Activated CD8-positive, alpha-beta T cell treated with anti-CD3 and anti-CD28 coated beads for 36 hours (primary cell): ENCODE data around the gene AFF2. TPM values are rescaled to one million over a fixed set of nuclear protein-coding genes. Genes with fewer than 3 reads are reported as not detected.

Experiments used
- ATAC-seq: fragments of 200-7000 bp; cut with Tn5 transposase; one replicate; pipeline ENCODE4 v1.10.0; 2021; ENCODE audit warnings: mild to moderate bottlenecking, moderate library complexity
- CTCF ChIA-PET: fragments of 350-600 bp; sonication (Branson Sonifier 250); formaldehyde crosslinking; loops from one replicate; lab custom pipeline; 2021; ENCODE audit warnings: antibody characterized with exemption; lab: Charles Lee
- POLR2A ChIA-PET: fragments of 350-600 bp; sonication (Branson Sonifier 250); formaldehyde crosslinking; loops from one replicate; lab custom pipeline; 2021; ENCODE audit warnings: antibody characterized with exemption; lab: Charles Lee
- DNase-seq: peaks from one replicate; pipeline ENCODE4 v3.0.0-alpha.2; 2020
- H3K27ac Mint-ChIP-seq: one replicate; pipeline ENCODE4 v1.8.0; 2021; ENCODE audit warnings: mild to moderate bottlenecking, mixed read lengths
- H3K27me3 Mint-ChIP-seq: one replicate; pipeline ENCODE4 v1.8.0; 2021; ENCODE audit warnings: mixed read lengths
- H3K36me3 Mint-ChIP-seq: one replicate; pipeline ENCODE4 v1.8.0; 2021; ENCODE audit warnings: low read depth, mixed read lengths
- H3K4me1 Mint-ChIP-seq: one replicate; pipeline ENCODE4 v1.8.0; 2021; ENCODE audit warnings: low read depth, mixed read lengths
- H3K4me3 Mint-ChIP-seq: one replicate; pipeline ENCODE4 v1.8.0; 2021; ENCODE audit warnings: mild to moderate bottlenecking, moderate library complexity, mixed read lengths
- H3K9me3 Mint-ChIP-seq: one replicate; pipeline ENCODE4 v1.8.0; 2021; ENCODE audit warnings: mixed read lengths
- intact Hi-C: fragments of 100-400 bp; cut with micrococcal nuclease; formaldehyde crosslinking; loops from one replicate; pipeline ENCODE4 v1.10.0; 2022
- total RNA-seq, 2 experiments: library from RNA; stranded (reverse); gene quantifications; one replicate each; pipeline ENCODE4 v1.2.3, GENCODE V29; 2021
- TF ChIP-seq, protein P1 (sequence below): fragments of 200-600 bp; IDR thresholded peaks from one replicate; pipeline ENCODE4 v1.8.0; 2022; ENCODE audit warnings: antibody characterized with exemption, mild to moderate bottlenecking

AFF2 gene
- total RNA-seq, 2 experiments from 2014 or later = 1.3 to 1.7 TPM

DNA sequence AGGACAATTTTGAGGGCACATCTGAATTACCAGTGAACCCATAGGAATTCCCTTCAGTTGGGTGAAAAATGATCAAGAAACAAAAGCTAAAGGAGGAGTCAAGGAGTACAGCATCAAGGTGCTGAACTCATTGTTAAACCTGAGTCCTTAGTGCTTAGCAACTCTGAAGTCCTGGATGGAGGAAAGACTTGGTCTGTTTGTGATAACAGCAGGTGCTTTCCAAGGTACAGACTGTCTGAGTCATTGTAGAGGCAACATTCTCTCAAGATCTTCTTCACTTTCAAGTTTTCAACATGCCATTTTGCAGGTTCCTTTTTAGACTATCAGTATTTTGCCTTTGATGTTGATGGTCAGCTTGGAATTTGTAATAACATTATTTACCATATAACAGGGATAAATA is 293.9 kb downstream of the AFF2 start:
- H3K9me3 Mint-ChIP-seq = no peaks in the 10 kb centered on the region
- POLR2A ChIA-PET = no interaction called here
- H3K4me3 Mint-ChIP-seq = no peak overlapping the region
- CTCF ChIA-PET = no interaction called here
- H3K36me3 Mint-ChIP-seq = no peaks in the 10 kb centered on the region
- intact Hi-C loops = no loop called here
- H3K4me1 Mint-ChIP-seq = no peaks in the 10 kb centered on the region
- DNase-seq (no peak), ATAC-seq (no peak)
- H3K27me3 Mint-ChIP-seq = no peaks in the 10 kb centered on the region
- H3K27ac Mint-ChIP-seq = no peak overlapping the region
- TF ChIP-seq, protein P1, sequence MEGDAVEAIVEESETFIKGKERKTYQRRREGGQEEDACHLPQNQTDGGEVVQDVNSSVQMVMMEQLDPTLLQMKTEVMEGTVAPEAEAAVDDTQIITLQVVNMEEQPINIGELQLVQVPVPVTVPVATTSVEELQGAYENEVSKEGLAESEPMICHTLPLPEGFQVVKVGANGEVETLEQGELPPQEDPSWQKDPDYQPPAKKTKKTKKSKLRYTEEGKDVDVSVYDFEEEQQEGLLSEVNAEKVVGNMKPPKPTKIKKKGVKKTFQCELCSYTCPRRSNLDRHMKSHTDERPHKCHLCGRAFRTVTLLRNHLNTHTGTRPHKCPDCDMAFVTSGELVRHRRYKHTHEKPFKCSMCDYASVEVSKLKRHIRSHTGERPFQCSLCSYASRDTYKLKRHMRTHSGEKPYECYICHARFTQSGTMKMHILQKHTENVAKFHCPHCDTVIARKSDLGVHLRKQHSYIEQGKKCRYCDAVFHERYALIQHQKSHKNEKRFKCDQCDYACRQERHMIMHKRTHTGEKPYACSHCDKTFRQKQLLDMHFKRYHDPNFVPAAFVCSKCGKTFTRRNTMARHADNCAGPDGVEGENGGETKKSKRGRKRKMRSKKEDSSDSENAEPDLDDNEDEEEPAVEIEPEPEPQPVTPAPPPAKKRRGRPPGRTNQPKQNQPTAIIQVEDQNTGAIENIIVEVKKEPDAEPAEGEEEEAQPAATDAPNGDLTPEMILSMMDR = no peak

DNA sequence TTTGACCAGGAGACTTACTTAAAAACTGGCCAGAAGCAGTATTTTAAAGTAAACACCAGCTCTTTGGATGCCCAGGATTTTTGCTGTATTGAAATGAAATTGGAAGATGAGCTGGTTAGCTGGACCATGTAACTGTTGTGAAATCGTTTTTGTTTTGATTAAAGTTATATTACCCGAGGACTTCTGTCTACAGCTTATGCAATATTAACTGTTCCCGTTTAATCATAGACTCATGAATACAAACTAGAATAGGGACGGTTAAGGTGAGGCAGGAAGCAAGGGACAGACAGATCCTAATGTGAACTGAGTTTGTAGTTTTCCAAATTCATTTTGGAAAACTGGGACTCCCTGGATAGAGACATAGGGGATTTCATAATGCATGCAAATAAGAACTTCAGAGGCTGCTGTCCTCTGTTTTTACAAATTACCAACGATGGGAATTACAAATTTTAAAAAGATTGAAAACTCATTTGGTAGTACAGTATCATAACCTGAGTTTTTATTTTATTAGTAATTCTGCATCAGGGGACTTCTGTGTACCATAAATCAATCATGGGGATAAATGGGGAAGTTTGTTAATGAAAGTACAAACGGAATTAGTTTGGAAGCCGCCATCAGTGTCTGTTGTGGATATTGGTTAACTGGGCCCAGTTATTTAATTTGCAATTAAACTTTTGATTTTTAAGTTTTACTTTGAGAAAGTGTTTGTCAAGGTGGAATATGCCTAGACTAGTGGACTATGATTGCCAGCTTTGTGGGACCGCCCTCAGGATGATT is 304.4 kb downstream of the AFF2 start:
- Mint-ChIP-seq H3K27ac (no peak overlapping the region), H3K36me3 (no peaks in the 10 kb centered on the region), H3K4me3 (no peak overlapping the region), H3K4me1 (no peaks in the 10 kb centered on the region), H3K9me3 (no peaks in the 10 kb centered on the region), H3K27me3 (no peaks in the 10 kb centered on the region)
- DNase-seq (no peak), ATAC-seq (no peak)
- ChIA-PET CTCF (no interaction called here), POLR2A (no interaction called here)
- TF ChIP-seq, protein P1 = no peak
- intact Hi-C loops = no loop called here

DNA sequence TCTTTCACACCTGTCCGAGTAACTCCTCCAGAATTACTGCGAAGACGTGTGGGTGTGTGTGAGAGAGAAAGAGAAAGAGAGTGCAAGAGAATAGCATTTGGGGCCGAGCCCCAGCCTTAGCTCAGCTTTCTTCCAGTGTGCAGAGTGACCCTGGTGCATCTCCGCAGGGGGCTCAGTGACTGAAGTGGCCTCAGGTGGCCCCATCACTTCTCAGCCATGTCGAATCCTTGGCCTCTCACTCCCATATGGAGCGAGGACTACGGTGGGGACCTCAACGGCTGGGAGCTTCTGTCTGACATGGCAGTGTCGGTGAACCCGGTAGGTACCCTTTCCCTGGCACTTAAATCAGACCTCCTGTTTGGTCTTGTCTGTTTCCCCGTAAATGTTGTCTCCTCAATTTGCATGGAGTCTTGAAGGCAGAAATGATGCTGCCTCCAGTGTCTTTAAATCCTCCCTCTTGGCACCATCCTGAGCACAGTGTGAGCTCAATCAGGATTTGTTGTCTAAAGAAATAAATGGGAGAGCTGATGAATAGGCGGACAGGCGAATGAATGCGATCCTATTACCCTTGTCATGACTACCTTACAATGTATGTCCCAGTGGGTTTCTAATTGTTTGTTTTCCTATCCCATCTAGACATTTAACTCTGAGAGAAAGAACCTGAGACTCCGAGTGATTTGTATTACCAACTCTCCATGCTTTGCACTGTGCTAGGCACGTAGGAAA is 305.9 kb downstream of the AFF2 start:
- CTCF ChIA-PET = no interaction called here
- no peak overlapping the region for H3K27ac Mint-ChIP-seq
- H3K4me3 Mint-ChIP-seq = no peak overlapping the region
- H3K36me3 Mint-ChIP-seq = no peaks in the 10 kb centered on the region
- no peaks in the 10 kb centered on the region for H3K4me1 Mint-ChIP-seq
- H3K9me3 Mint-ChIP-seq = no peaks in the 10 kb centered on the region
- no peaks in the 10 kb centered on the region for H3K27me3 Mint-ChIP-seq
- intact Hi-C loops = no loop called here
- TF ChIP-seq, protein P1 = no peak
- POLR2A ChIA-PET = no interaction called here
- DNase-seq = no peak
- no peak for ATAC-seq

DNA sequence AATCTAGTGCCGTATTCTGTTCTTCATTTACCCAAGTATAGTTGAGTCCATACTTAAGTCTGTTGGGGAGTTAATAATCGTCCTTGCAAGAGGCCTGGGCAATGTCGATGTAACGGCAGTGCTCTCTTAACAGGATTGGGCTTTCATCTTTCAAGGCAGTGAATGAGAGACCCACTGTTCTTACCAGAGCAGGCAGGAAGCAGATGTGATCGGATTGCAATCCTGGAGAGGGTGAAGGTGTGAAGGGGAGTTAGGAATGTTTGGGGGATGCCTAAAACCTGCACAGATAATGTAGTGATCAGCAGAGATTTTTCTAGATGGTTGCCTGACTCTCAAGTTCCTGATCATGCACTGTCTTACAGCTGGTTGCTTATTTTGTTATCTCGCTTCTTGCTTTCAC is 308.4 kb downstream of the AFF2 start:
- no peaks in the 10 kb centered on the region for H3K27me3 Mint-ChIP-seq
- no peaks in the 10 kb centered on the region for H3K9me3 Mint-ChIP-seq
- H3K4me1 Mint-ChIP-seq = no peaks in the 10 kb centered on the region
- TF ChIP-seq, protein P1 = no peak
- POLR2A ChIA-PET = no interaction called here
- DNase-seq (no peak), ATAC-seq (no peak)
- no peak overlapping the region for H3K4me3 Mint-ChIP-seq
- H3K36me3 Mint-ChIP-seq = no peaks in the 10 kb centered on the region
- CTCF ChIA-PET = no interaction called here
- no peak overlapping the region for H3K27ac Mint-ChIP-seq
- intact Hi-C loops = no loop called here

DNA sequence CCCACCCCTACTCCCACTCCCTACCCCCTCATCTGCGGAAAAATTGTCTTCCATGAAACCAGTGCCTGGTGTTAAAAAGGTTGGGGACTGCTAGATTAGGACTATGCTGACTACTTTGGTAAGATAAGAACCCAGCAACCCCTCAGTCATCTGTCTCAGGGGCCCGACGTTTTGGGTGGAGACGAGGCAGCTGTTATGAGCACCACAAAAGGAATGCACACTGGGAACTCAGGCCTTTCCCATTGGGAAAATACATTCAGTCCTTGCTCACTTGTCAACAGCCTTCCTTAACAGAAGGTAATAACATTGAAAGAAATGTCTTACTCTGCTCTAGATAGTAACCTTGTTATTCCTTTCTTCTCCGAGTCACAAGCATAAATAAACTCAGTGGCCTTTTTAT is 310.8 kb downstream of the AFF2 start:
- no peak for ATAC-seq
- TF ChIP-seq, protein P1 = no peak
- no peak overlapping the region for H3K27ac Mint-ChIP-seq
- H3K27me3 Mint-ChIP-seq = no peaks in the 10 kb centered on the region
- POLR2A ChIA-PET = no interaction called here
- no peaks in the 10 kb centered on the region for H3K36me3 Mint-ChIP-seq
- H3K9me3 Mint-ChIP-seq = no peaks in the 10 kb centered on the region
- no peak for DNase-seq
- H3K4me3 Mint-ChIP-seq = no peak overlapping the region
- intact Hi-C loops = no loop called here
- no peaks in the 10 kb centered on the region for H3K4me1 Mint-ChIP-seq
- CTCF ChIA-PET = no interaction called here
